CD4-positive, alpha-beta T cell treated with Interleukin-15 for 1 hour (primary cell): ENCODE results near the gene ACAN.
"Not testable (repeated sequence)": the region's sequence is repeated elsewhere in the genome, so short reads cannot be mapped to it uniquely, and the experiment has no call there.

Source experiments
- DNase-seq: peaks from one replicate; pipeline ENCODE4 v3.0.0-alpha.2; 2020

ACAN gene

GRCh38 chr15:88904624-88905327 lies 101.5 kb downstream of the ACAN start:
- peak; percentile 95 for DNase-seq

GRCh38 chr15:88905576-88905975 lies 102.3 kb downstream of the ACAN start:
- DNase-seq: no peak

- no peak for DNase-seq
Observed at GRCh38 chr15:88906130-88906529, 102.9 kb downstream of the ACAN start.

GRCh38 chr15:88906551-88906950 lies 103.3 kb downstream of the ACAN start:
- no peak for DNase-seq

- DNase-seq: no peak
Observed at GRCh38 chr15:88907111-88907510, 103.9 kb downstream of the ACAN start.

GRCh38 chr15:88908123-88908522 lies 104.9 kb downstream of the ACAN start:
- DNase-seq: no peak

GRCh38 chr15:88908697-88909621 lies 105.7 kb downstream of the ACAN start:
- DNase-seq: no peak

GRCh38 chr15:88909956-88910831 lies 107.0 kb downstream of the ACAN start:
- DNase-seq: no peak

- no peak for DNase-seq
Observed at GRCh38 chr15:88911766-88912118, 108.5 kb downstream of the ACAN start.

- DNase-seq: no peak
Observed at GRCh38 chr15:88912500-88912921, 109.3 kb downstream of the ACAN start.

- peak; percentile 58 for DNase-seq
Observed at GRCh38 chr15:88913017-88913849, 110.0 kb downstream of the ACAN start, which contains the start of gene MFGE8. TSS of gene MFGE8 (minus strand) at chr15:88913379. CDS start at chr15:88913319, 60 bp downstream.

GRCh38 chr15:88913850-88914169 lies 110.6 kb downstream of the ACAN start:
- no peak for DNase-seq

- no peak for DNase-seq
Observed at GRCh38 chr15:88915354-88915753, 112.1 kb downstream of the ACAN start.

GRCh38 chr15:88917760-88918159 lies 114.5 kb downstream of the ACAN start:
- DNase-seq: no peak

- DNase-seq: no peak
Observed at GRCh38 chr15:88918738-88919137, 115.5 kb downstream of the ACAN start.

GRCh38 chr15:88920186-88920891 lies 117.1 kb downstream of the ACAN start:
- no peak for DNase-seq

GRCh38 chr15:88920892-88921435 lies 117.7 kb downstream of the ACAN start:
- not testable (repeated sequence) for DNase-seq
